Measurements from ENCODE around the gene TIMM10B.
"Not testable (repeated sequence)": the region's sequence is repeated elsewhere in the genome, so short reads cannot be mapped to it uniquely, and the experiment has no call there.

The TIMM10B gene

DNA sequence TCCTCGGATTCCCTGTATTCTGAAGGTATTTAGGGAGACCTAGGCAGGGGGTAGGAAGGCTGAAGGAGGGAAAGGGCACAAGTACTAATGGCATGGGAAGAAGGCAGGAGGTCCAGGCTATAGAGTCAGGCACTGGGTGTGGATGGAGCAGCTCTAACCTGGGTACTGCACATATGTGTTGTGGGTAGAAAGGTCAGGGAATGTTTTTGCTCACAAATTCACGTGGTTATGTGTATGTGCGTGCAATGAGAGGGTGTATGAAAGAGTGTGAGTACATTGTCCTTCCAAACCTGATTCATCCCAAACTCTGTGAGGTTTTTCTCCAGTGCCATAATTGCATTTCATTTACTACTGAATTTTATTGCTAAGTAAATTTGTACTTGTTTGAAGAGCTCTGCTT, 39.0 kb downstream of the TIMM10B start:
- no peak for DNase-seq

DNA sequence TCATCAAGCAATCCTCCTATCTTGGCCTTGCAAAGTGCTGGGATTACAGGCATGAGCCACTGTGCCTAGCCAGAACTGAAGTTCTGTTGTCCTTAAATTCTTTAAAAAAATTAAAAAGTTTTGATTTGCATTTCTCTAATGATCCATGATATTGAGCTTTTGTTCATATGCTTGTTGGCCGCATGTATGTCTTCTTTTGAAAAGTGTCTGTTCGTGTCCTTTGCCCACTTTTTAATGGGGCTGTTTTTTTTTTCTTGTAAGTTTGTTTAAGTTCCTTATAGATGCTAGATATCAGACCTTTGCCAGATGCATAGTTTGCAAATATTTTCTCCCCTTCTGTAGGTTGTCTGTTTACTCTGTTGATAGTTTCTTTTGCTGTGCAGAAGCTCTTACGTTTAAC, 40.6 kb downstream of the TIMM10B start:
- DNase-seq = not testable (repeated sequence)

DNA sequence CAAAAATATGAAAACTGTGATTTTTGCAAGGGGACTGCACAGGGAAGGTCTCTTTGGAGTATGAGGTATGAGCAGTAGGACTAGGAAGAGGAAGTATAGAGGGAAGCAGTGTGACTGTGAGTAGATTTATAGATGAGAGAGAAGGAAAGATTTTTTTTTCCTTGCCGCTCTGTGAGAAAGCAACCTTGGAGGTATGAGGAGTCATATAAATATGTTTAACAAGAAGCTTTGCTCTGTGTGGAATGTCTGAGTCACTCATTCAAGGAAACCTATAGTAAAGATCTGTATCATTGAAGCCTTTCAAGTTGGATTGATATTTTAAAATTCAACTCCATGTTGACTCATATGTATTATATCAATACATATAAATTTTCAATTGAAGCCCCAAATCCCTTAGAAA, 42.0 kb downstream of the TIMM10B start:
- no peak for DNase-seq

DNA sequence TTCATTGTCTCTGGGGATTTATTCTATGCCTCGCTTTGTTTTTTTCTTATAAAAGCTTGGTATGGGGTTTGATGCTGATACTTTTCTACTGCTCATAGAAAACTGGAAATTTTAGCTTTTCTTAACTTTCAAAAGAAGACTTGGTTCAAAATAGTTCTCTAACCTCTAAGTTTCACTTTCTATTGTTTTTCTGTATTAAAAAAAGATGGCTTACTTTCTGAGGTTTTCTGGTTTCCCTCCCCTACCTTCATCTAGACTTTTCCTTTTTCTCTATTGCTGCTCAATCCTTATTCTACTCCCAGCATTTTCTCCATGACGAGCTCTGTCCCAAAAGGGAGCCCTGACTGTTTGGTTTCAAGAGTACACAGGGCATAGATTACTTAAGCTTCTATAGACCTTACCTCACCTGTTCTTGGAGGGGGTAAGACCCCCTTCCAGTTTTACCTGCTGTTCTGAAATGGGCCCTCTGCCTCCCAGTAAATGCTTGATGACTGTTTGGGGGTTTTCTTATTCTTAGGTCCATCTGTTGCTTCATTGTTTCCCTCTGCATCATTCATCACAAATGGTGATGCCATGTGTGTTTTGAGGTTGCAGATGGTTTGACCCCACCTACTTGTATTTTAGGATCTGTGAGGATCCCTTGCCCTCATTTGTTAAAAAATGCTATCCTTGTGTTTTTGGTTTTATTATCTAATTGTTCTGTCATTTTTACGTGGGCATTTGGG, 45.3 kb downstream of the TIMM10B start:
- DNase-seq = no peak

DNA sequence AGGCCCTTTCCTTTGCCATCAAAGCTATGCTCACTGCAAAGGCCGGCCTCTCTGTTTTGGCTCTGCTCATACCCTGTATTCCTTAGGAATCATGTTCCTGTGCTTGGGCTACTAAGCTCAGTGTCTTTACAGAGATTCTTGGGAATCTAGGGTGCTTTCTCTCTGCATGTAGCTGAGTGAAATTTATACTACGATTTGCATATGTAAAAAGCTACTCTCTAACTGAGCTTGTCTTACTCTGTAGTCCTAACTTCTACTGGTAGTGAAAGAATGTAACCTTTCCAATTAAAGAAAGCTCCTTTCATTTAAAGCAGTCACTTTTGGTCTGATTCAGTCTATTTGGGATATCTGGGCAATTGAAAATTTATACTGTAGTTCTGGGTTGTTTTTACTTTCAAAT, 48.0 kb downstream of the TIMM10B start:
- DNase-seq = no peak

DNA sequence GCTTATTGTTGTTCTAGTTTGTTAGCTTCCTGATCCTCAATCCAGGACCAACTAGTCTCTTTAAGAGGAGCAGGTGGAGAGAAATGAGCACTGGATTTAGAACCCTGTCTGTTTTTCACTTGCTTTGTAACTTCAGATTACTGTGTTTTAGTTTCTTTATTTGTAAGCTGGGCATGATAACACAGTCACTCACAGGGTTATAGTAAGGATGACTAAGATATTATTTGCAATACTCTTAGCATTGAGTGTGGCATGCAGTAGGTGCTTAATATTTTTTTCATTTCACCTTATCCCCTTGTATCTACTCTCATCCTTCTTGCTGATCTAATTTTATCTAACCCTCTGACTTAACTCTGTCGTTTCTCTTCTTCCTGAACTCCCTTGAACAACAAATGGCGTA, 49.5 kb downstream of the TIMM10B start:
- DNase-seq = no peak

DNA sequence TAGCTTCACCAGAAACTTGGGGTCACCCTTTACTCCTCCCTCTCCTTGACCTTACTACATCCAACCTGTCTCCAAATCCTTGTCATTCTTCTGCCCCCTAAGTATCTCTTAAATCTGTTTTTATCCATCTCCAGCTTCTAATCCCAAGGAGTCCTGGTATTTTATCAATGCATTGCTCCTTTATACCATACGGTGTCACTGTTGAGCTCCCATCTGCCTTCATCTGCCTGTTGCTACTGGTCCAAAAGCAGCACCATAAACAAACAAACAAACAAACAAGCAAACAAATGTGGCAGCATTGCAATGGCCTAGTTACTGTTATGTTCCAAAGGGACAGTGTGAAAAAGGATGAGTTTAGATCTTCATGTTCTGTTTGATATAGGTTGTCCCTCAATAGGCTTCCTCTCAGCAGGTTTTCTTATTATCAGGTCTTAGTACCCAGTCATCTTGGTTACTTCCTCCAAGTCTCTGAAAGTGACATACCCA, 50.0 kb downstream of the TIMM10B start:
- DNase-seq = no peak

Measured in islet precursor cell (in vitro differentiated cells).